Fibroblast of pulmonary artery (primary cell): Measurements from ENCODE around the gene WNK4.
"Not testable (repeated sequence)": the region's sequence is repeated elsewhere in the genome, so short reads cannot be mapped to it uniquely, and the experiment has no call there.

Experiments used
- DNase-seq: peaks from one replicate; pipeline ENCODE4 v3.0.0-alpha.2; 2010; ENCODE audit warnings: low read depth
- H3K4me3 ChIP-seq: replicated peaks from 2 replicates; pipeline ENCODE4 v1.5.1; 2011; ENCODE audit warnings: low read depth, mild to moderate bottlenecking, control low read depth, low read length, moderate library complexity
- TF ChIP-seq, protein P1 (sequence below): IDR thresholded peaks from 2 replicates; pipeline ENCODE4 v1.5.1; 2011; ENCODE audit warnings: mild to moderate bottlenecking, control low read depth, low read length, inconsistent platforms; ENCODE audit errors: missing control alignments

Gene WNK4

GRCh38 chr17:42760652-42761581 lies 19.5 kb upstream of the WNK4 start, which contains the start of gene RAMP2:
TSS of gene RAMP2 (plus strand) at chr17:42761227. CDS start at chr17:42761262, 35 bp downstream.
- TF ChIP-seq, protein P1, sequence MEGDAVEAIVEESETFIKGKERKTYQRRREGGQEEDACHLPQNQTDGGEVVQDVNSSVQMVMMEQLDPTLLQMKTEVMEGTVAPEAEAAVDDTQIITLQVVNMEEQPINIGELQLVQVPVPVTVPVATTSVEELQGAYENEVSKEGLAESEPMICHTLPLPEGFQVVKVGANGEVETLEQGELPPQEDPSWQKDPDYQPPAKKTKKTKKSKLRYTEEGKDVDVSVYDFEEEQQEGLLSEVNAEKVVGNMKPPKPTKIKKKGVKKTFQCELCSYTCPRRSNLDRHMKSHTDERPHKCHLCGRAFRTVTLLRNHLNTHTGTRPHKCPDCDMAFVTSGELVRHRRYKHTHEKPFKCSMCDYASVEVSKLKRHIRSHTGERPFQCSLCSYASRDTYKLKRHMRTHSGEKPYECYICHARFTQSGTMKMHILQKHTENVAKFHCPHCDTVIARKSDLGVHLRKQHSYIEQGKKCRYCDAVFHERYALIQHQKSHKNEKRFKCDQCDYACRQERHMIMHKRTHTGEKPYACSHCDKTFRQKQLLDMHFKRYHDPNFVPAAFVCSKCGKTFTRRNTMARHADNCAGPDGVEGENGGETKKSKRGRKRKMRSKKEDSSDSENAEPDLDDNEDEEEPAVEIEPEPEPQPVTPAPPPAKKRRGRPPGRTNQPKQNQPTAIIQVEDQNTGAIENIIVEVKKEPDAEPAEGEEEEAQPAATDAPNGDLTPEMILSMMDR = no peak
- peak within 1 kb of the TSS; percentile 44 for H3K4me3 ChIP-seq
- DNase-seq = no peak

- peak overlapping the region; percentile 44 for H3K4me3 ChIP-seq
- TF ChIP-seq, protein P1 = no peak
- no peak for DNase-seq
Observed at GRCh38 chr17:42761638-42762037, 18.8 kb upstream of the WNK4 start.

- TF ChIP-seq, protein P1 = no peak
- H3K4me3 ChIP-seq = no peak overlapping the region
- DNase-seq = no peak
Observed at GRCh38 chr17:42766124-42766523, 14.3 kb upstream of the WNK4 start.

DNA sequence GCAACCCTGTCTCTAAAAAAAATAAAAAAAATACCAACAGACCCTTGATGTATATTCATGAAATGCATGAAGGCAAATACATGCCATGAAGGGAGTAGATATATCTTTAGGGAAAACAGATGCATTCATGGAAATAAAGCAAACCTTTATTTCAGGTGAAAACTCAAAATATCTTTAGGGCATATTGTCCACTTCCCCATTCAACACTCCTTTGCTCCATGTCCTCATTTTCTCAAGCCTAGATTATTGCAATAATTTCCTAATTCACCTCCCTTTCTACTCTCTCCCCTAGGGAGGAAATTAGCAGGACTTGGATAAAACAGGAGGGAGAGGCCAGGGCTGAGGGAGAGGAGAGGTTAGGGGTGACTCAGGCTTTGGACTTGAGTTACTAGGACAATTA lies 12.9 kb upstream of the WNK4 start:
- no peak for DNase-seq
- no peak overlapping the region for H3K4me3 ChIP-seq

DNA sequence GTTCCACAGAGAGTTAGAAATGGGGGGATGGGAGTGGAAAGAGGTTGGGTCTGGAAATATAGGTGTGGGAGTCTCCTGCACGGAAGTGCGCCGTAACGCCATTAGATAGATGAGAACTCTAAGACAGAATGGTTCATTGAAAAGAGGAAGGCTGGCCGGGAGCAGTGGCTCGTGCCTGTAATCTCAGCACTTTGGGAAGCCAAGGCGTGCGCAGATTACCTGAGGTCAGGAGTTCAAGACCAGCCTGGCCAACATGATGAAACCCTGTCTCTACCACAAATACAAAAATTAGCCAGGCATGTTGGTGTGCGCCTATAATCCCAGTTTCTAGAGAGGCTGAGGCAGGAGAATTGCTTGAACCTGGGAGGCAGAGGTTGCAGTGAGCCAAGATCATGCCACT lies 12.4 kb upstream of the WNK4 start:
- DNase-seq, H3K4me3 ChIP-seq: not testable (repeated sequence)

More for the DNA sequence above, 12.9 kb upstream of the WNK4 start:
- TF ChIP-seq, protein P1 = no peak

DNA sequence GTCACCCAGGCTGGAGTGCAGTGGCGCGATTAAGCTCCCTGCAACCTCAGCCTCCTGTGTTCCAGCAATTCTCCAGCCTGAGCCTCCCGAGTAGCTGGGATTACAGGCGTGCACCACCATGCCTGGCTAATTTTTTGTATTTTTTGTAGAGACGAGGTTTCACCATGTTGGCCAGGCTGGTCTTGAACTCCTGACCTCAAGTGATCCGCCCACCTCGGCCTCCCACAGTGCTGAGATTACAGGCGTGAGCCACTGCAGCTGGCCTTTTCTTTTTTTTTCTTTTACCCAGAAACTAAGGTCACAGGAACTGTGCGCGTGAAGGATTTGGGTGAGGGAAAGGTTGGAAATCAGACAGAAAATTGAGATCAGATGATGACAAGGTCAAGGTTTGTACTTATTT lies 10.4 kb upstream of the WNK4 start:
- DNase-seq, H3K4me3 ChIP-seq: not testable (repeated sequence)

- H3K4me3 ChIP-seq = peak overlapping the region; percentile 95
- TF ChIP-seq, protein P1 = no peak
- no peak for DNase-seq
Observed at GRCh38 chr17:42772945-42773289, 7.5 kb upstream of the WNK4 start.
